Measurements from ENCODE around the gene BHLHE40.
A peak's percentile ranks its signal among the peaks of the same experiment; 100 is the strongest.
"Not testable (repeated sequence)": the region's sequence is repeated elsewhere in the genome, so short reads cannot be mapped to it uniquely, and the experiment has no call there.

Gene BHLHE40

GRCh38 chr3:4961865-4962264 lies 17.4 kb upstream of the BHLHE40 start:
- not testable (repeated sequence) for DNase-seq (ENCODE audit: low spot score)

DNA sequence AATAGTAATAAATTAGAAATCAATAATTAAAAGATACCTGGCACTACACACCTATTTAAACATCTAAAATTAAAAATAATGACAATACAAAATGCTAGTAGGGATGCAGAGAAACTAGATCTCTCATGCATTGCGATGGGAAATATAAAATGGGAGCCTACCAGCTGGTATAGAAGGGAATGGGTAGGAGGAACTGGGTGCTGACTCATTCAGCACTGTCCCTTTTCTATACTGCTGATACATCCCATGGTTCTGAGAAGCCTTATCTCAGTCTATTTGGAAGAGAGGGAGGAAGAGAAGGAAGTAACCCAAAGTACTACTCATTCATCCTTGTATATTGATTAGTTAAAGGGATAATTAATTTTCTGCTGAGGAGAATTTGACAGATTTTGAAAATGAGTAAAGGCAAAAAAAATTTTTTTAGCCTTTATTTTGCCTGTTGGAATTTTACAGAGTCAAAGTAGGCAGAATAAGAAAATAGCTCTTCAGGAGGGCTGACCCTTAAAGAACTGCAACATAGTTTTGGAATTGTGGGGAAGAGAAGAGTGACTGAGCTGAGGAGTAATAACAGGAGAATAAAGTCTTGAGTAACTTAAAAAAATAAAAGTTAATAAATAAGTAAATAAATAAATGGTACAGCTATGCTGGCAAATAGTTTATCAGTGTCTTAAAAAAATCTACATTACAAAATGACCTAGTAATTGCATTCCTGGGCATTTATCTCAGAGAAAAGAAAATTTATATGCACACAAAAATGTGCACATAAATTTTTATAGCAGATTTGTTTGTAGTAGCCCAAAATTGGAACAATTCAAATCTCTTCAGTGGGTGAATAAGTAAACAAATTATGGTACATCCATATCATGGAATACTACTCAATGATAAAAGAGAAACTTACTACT lies 15.3 kb upstream of the BHLHE40 start:
- DNase-seq (ENCODE audit: low spot score), result no peak

DNA sequence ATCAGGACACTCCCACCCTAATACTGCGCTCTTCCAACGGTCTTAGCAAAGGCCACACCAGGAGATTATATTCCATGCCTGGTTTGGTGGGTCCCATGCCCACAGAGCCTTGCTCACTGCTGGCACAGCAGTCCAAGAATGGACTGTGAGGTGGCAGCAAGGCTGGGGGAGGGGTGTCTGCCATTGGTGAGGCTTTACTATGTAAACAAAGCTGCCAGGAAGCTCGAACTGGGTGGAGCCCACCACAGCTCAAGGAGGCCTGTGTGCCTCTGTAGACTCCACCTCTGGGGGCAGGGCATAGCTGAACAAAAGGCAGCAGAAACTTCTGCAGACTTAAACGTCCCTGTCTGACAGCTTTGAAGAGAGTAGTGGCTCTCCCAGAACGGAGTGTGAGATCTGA lies 13.2 kb upstream of the BHLHE40 start:
- DNase-seq (ENCODE audit: low spot score), result peak; percentile 51

- not testable (repeated sequence) for DNase-seq (ENCODE audit: low spot score)
Measured at GRCh38 chr3:4967683-4968082, 11.6 kb upstream of the BHLHE40 start.

DNA sequence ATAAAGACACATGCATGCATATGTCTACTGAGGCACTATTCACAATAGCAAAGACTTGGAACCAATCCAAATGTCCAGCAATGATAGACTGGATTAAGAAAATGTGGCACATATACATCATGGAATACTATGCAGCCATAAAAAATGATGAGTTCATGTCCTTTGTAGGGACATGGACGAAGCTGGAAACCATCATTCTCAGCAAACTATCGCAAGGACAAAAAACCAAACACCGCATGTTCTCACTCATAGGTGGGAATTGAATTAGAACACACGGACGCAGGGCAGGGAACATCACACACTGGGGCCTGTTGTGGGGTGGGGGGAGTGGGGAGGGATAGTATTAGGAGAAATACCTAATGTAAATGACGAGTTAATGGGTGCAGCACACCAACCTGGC lies 7.8 kb upstream of the BHLHE40 start:
- not testable (repeated sequence) for DNase-seq (ENCODE audit: low spot score)

- DNase-seq (ENCODE audit: low spot score), result no peak
Measured at GRCh38 chr3:4971838-4972237, 7.4 kb upstream of the BHLHE40 start.

- no peak for DNase-seq (ENCODE audit: low spot score)
Measured at GRCh38 chr3:4972652-4973643, 6.3 kb upstream of the BHLHE40 start.

DNA sequence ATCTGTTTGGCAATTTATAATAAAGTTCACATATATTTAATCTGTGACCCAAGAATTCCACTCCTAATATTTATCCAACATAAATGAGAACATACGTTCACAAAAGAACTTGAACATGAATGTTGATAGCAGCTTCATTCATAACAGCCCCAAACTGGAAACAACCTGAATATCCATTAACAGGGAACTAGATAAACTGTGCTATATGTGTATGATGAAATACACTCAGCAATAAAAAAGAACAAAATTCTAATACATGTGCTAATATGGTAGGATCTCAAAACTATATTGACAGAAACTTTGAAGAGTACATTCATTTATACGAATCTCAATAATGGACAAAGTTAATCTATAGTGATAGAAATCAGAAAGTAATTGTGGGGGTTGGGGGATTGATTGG lies 5.1 kb upstream of the BHLHE40 start:
- no peak for DNase-seq (ENCODE audit: low spot score)

DNA sequence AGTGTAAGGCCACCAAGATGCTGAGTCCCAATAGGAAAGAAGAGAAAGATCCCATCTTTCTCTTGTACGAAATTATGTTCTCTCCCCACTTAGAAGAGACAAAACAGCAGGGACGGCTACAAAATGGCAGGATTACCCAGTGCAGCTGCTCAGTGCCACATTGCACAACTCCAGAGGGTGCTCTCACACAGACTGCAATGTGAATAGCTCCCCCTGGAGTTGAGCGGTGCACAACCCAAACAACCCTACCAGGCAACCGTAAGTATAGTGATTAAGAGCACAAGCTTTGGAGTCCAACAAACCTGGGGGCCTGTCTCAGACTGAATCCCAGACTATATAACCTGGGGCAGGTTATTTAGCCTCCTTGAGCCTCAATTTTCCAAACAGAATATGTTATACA lies 3.1 kb upstream of the BHLHE40 start:
- peak; percentile 20 for DNase-seq (ENCODE audit: low spot score)

DNA sequence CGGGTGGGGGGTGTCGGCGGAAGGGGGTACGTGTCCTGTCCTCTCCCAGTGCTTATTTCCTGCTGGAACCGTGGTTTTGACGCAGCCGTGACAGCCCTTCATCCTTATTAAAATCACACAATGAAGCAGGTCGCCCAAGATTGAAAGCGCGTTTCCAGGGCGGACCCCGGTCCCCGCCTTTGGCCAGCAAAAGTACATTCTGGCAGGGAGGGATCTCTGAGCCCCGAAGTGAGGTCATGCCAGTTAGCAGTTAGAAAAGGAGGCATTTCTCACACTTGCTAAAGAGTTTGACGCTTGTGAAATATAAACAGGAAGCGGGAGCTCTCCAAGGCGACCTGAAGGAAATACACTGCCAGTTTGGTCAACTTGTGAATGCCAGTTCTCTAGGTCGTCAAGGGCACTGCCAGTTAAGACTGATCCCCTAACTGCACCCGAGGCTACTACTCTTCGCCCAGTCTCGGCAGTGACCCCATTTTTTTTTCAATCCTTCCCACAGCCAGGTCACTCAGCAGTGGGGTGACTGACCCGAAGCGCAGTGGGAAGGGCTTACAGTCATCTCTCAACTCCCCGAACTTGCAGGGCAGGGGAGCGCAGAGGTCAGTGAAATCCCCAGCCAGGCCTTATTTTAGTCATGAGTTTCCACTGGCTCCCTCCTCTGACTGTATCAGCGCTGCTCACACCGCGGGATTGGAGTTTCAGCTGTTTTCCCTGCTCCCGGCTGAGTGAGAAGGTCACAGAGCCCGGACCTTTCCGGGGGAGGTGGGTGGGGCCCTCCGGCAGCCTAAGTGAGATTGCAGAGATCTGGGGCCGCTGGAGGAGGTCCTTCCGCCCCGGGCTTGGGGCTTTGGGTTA lies 2.0 kb upstream of the BHLHE40 start:
- peak; percentile 55 for DNase-seq (ENCODE audit: low spot score)

DNA sequence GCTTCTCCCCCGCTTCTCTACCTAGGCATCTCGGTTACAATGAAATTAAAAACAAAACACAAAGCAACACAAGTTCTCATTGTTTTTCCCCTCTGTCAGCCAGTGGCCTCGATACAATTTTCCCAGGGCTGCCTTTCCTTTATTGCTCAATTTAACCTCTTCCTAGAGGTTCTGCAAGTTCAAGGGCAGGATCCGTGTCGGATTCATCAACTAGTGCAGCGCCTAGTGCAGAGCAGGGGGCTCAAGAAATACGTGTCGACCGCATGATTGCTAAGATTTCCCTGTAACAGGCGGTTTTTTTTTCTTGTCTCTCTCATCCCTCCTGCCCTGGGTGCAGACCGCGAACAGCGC lies 1.4 kb upstream of the BHLHE40 start:
- DNase-seq (ENCODE audit: low spot score), result no peak

GRCh38 chr3:4978204-4978965 lies 852 bp upstream of the BHLHE40 start:
- peak; percentile 75 for DNase-seq (ENCODE audit: low spot score)

DNA sequence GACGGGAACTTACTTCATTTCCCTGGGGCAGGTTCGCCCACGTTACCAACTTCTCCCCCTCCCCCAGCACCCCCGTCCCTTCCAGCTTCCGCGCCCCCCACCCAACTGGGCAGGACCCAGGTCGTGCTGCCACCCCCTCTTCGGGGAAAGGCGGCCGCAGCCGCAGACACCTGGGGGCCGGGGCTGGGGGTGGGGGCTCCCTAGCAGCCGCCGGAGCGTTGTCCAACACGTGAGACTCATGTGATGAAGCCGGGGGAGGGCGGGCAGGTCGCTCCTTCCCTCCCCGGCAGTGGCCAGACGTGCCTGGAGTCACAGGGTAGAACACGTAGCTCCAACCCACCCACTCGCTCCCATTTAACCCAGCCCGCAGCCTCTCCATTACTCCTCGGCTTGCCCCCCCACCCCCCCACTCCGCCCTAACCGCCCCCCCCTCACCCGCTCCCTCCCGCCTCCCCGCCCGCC lies 240 bp upstream of the BHLHE40 start:
- DNase-seq (ENCODE audit: low spot score), result peak; percentile 89

DNA sequence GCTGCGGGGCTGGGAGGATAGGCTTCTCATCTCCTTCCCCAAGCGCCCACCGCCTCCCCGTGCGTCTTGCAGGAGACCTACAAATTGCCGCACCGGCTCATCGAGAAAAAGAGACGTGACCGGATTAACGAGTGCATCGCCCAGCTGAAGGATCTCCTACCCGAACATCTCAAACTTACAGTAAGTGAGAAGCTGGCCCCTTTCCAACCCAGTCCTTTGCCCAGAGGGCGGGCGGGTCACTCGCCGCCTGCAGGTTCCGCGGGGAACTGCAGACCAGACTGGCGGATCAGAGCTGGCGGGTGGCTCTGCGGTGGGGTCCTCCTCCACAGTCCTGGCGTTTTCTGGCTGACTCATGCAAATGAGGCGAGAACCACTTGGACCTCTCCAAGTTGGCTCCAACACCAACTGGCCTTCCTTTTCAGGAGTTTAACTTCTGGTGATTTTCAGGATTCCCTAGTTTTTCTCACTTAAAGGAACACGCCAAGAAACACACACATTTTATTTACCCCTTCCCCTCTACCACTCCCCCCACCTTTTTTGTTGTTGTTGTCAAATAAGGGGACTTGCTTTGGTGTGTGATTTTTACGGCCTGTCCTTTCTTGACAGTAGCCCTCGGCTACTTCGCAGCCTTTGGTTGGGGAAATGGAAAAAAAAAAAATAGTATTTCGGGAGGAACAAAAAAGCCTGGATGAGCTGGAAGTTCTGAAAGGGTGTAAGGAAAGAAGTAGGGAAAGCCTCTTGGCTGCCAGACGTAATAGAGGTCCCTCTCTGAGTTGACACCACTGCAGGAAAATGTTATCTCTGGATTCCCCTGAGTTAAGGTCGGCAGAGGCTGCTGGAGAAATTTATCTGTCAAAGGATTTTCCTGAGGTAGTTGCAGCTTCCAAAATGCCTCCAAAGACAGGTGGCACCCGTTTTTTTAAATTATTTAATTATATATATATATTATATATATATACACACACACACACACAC lies 1.3 kb downstream of the BHLHE40 start:
- peak; percentile 88 for DNase-seq (ENCODE audit: low spot score)

- DNase-seq (ENCODE audit: low spot score), result no peak
Measured at GRCh38 chr3:4981294-4981664, 2.0 kb downstream of the BHLHE40 start.

DNA sequence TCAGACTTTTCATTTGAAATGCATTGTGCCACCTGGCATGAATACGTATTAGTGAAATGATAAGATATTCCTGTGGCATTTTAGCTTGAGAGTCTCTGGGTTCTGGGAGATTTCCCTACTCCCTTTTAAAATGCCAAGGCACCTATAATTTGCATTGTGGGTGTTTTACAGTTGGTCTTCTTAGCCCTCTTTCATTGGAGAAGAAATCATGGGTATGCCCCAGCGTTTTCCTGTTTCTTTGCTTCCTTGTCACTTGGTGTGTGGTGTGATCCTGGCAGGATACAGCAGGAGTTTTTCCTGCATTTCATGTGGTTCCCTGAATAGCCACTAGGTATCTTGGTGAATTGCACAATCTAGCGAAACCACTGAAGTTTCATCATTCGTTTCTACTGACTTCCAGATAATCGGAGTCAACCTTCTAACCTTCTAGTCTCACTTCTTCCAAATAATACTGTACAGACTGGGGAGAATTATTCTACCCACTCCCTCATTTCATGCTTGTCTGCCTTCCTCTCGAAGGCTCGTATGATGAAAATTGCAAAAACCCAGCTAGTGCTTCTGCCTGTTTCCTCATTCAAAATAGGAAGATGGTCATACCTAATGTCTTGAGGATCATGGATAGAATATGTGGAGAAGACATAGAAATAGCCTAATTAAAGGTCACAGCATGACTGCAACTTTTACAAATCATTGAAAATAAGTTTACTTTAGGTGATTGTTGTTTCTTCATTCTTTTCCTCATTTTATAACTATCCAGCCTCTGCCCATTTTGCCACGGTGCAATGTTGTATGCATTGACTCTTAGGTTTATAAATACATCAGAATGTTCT lies 2.6 kb downstream of the BHLHE40 start:
- no peak for DNase-seq (ENCODE audit: low spot score)

- DNase-seq (ENCODE audit: low spot score), result no peak
Measured at GRCh38 chr3:4982773-4983738, 3.8 kb downstream of the BHLHE40 start.
